Measurements from ENCODE around the gene SLC44A3. TPM values are rescaled to one million over a fixed set of nuclear protein-coding genes. Genes with fewer than 3 reads are reported as not detected.

Gene SLC44A3
- total RNA-seq, 2 donors from 2014 or later, result 17.8 to 32.9 TPM

DNA sequence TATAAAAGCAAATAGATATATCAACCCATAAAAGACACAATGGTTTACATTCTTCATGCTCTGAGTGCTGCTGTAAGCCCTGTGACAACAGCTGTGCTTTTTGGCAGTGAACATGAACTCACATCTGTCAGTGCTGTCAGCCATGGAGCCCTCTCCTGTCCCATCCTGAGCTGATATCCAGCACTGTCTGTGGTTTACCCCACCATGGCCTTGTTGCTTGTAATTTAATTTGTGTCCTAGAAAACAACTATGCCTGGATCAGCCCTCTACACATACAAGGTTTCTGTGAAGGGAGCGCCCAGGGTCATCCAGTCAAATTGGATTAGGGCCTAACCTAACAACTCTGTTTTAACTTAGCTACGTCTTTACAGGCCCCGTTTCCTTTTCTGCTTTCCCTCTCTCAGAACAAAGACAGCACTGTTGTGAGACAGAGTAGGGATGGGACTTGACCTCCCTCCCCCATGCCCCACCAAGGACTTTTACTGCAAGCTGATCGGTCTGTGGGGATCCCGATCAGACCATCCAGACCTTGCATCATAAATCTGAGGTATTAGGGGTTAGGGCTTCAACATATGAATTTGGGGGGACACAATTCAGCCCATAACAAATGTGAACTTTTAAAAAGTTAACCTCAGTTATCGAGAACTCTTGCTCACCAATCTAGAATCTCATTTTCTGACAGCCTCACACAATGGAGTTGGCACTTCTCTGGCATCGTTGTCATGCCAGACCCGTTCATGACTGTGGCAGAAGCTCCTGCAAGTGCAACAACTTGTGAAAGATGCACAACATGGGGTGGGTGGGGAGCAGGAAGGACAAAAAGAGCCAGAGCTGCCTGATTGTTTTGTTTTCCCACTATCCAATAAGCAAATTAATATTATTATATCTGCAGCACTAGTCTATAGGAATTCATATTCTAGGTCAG lies 16.4 kb upstream of the SLC44A3 start:
- peak; percentile 25 to 54 (median 44) for DNase-seq

GRCh38 chr1:94804442-94804837 lies 15.7 kb upstream of the SLC44A3 start:
- intact Hi-C loops (cut with DNase I), result no loop called here
- H3K27me3 ChIP-seq, result no peaks in the 10 kb centered on the region
- no peaks in the 10 kb centered on the region for H3K9me3 ChIP-seq
- TF ChIP-seq POLR2A (IDR thresholded peaks at IDR 0.05) (no peak), CTCF (IDR thresholded peaks at IDR 0.05) (no peak)
- ATAC-seq (no peak), DNase-seq (no peak)
- H3K27ac ChIP-seq, result peak overlapping the region in 2 of 4 donors; percentile 52 to 61
- peaks cover 32% of the 10 kb centered on the region for H3K4me1 ChIP-seq
- 60 to 66% methylated on average over 3 of the region's 3 CpGs for WGBS, 2 donors
- H3K36me3 ChIP-seq (replicated peaks in 1 of 2; ENCODE audit: insufficient read depth in 1 of 2, low read depth in 2 of 2), result no peaks in the 10 kb centered on the region
- no peak overlapping the region for H3K4me3 ChIP-seq

More for the DNA sequence above, 16.4 kb upstream of the SLC44A3 start:
- peak; percentile 55 for ATAC-seq
- H3K4me3 ChIP-seq, result no peak overlapping the region
- intact Hi-C loops (cut with DNase I), result no loop called here
- no peaks in the 10 kb centered on the region for H3K9me3 ChIP-seq
- WGBS, 2 donors, result 30 to 34% methylated on average over 8 of the region's 8 CpGs
- peaks cover 32% of the 10 kb centered on the region for H3K4me1 ChIP-seq
- H3K27ac ChIP-seq, result peak overlapping the region; percentile 52 to 76 (median 60)
- H3K27me3 ChIP-seq, result no peaks in the 10 kb centered on the region
- no peaks in the 10 kb centered on the region for H3K36me3 ChIP-seq (replicated peaks in 1 of 2; ENCODE audit: insufficient read depth in 1 of 2, low read depth in 2 of 2)
- no peak for TF ChIP-seq POLR2A (IDR thresholded peaks at IDR 0.05)
- TF ChIP-seq CTCF (IDR thresholded peaks at IDR 0.05), result no peak

DNA sequence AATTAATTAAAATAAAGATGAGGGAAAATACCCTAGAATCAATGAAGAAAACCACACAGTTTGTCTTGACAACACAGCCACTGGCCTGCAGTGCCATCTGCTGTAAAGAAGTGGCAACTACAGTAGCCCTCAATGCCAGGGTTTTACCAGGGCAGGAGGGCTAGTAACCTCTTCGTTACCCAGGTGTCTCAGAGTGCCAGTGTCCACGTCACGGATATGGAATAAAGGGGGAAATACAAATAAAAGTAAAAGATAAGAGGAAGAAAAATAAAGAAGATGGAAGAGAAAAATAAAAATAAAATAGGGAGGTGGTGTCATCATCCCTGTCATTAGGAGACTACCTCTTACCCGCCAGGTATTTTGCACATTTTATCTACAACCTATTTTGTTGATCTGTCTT lies 14.2 kb upstream of the SLC44A3 start:
- peaks cover 32% of the 10 kb centered on the region for H3K4me1 ChIP-seq
- no peak for TF ChIP-seq POLR2A (IDR thresholded peaks at IDR 0.05)
- peak; percentile 82 to 98 (median 96) for TF ChIP-seq CTCF (IDR thresholded peaks at IDR 0.05)
- no peaks in the 10 kb centered on the region for H3K36me3 ChIP-seq (replicated peaks in 1 of 2; ENCODE audit: insufficient read depth in 1 of 2, low read depth in 2 of 2)
- no peaks in the 10 kb centered on the region for H3K9me3 ChIP-seq
- no peaks in the 10 kb centered on the region for H3K27me3 ChIP-seq
- no peak overlapping the region for H3K4me3 ChIP-seq
- DNase-seq (peak; percentile 59 to 69 (median 62)), ATAC-seq (peak; percentile 60)
- H3K27ac ChIP-seq, result no peak overlapping the region
- intact Hi-C loops (cut with DNase I), result no loop called here
- 21 to 24% methylated on average over 4 of the region's 4 CpGs for WGBS, 2 donors

GRCh38 chr1:94806441-94806871 lies 13.7 kb upstream of the SLC44A3 start:
- Histone ChIP-seq H3K27ac (no peak overlapping the region), H3K9me3 (no peaks in the 10 kb centered on the region), H3K27me3 (no peaks in the 10 kb centered on the region), H3K4me1 (peaks cover 30% of the 10 kb centered on the region), H3K4me3 (no peak overlapping the region), H3K36me3 (replicated peaks in 1 of 2; ENCODE audit: insufficient read depth in 1 of 2, low read depth in 2 of 2) (no peaks in the 10 kb centered on the region)
- intact Hi-C loops (cut with DNase I), result no loop called here
- ATAC-seq, result no peak
- 42 to 60% methylated on average over 6 of the region's 6 CpGs for WGBS, 2 donors
- no peak for TF ChIP-seq CTCF (IDR thresholded peaks at IDR 0.05)
- no peak for TF ChIP-seq POLR2A (IDR thresholded peaks at IDR 0.05)
- DNase-seq, result no peak

All from body of pancreas (tissue), 4 donors.